NT2/D1 (cell line): ENCODE data around the gene BZW2.

ENCODE experiments used
- SUZ12 ChIP-seq: IDR thresholded peaks from 2 replicates; pipeline ENCODE4 v1.6.1; 2011; ENCODE audit not compliant: insufficient read length, insufficient read depth; ENCODE audit errors: extremely low read depth
- YY1 ChIP-seq: IDR thresholded peaks from 2 replicates; pipeline ENCODE4 v1.6.1; 2011; ENCODE audit not compliant: insufficient read length, insufficient read depth

GRCh38 chr7:16638282-16639280 lies 7.4 kb upstream of the BZW2 start:
- TF ChIP-seq YY1 = no peak
- no peak for TF ChIP-seq SUZ12
